HEK293T (cell line): ENCODE data around the gene MGST3.

ENCODE experiments used
- LEF1 ChIP-seq: fragments of 450-650 bp; IDR thresholded peaks from 2 replicates; pipeline ENCODE4 v1.6.1; 2017; ENCODE audit warnings: mild to moderate bottlenecking, borderline replicate concordance
- SP1 ChIP-seq: fragments of 450-650 bp; IDR thresholded peaks from 2 replicates; pipeline ENCODE4 v1.6.1; 2017

DNA sequence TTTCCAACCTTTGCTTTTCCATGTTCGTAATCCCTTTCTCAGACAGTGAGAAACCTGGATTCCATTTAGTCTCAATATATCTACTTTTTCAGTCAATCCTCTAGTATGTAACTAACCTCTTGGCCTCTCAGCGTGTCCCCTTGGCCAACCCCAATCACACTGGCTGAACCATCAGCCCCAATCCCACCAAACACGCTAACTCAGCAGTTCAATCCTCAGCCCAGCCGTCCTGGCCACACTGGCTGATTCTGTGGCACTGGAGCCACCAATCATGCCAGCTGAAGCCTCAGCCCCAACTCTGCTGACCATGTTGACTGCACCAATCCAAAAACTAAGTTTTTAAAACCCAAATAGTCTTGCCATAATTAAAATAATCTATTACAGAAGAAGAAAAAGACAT, 6.6 kb upstream of the MGST3 start:
- TF ChIP-seq SP1, result no peak
- TF ChIP-seq LEF1, result no peak
